Nephron progenitor cell (in vitro differentiated cells): ENCODE data around the gene PCDHB15.
"Not testable (repeated sequence)": the region's sequence is repeated elsewhere in the genome, so short reads cannot be mapped to it uniquely, and the experiment has no call there.

ENCODE experiments used
- DNase-seq: peaks from one replicate; pipeline ENCODE4 v3.0.0; 2021
- H3K27ac Mint-ChIP-seq: 2 replicates; pipeline ENCODE4 v1.8.0; 2021; ENCODE audit warnings: mild to moderate bottlenecking, moderate library complexity, mixed read lengths
- H3K27me3 Mint-ChIP-seq: 2 replicates; pipeline ENCODE4 v1.8.0; 2021; ENCODE audit warnings: mild to moderate bottlenecking, low read depth, mixed read lengths; ENCODE audit not compliant: poor library complexity
- H3K36me3 Mint-ChIP-seq: 2 replicates; pipeline ENCODE4 v1.8.0; 2021; ENCODE audit warnings: low read depth, mixed read lengths
- H3K4me1 Mint-ChIP-seq: 2 replicates; pipeline ENCODE4 v1.8.0; 2021; ENCODE audit warnings: mixed read lengths
- H3K4me3 Mint-ChIP-seq: 2 replicates; pipeline ENCODE4 v1.8.0; 2021; ENCODE audit warnings: mild to moderate bottlenecking, moderate library complexity, mixed read lengths
- H3K9me3 Mint-ChIP-seq: 2 replicates; pipeline ENCODE4 v1.8.0; 2021; ENCODE audit warnings: mild to moderate bottlenecking, moderate library complexity, mixed read lengths
- CTCF ChIP-seq: fragments of 200-600 bp; sonication (generic); IDR thresholded peaks from 2 replicates; pipeline ENCODE4 v1.5.0; 2021; ENCODE audit warnings: antibody characterized with exemption

Gene PCDHB15

GRCh38 chr5:141245250-141245717 is at the start of gene PCDHB15:
TSS of gene PCDHB15 (plus strand) at chr5:141245395. CDS start at chr5:141245579, 184 bp downstream.
- no peak within 1 kb of the TSS for H3K27ac Mint-ChIP-seq

GRCh38 chr5:141196363-141196762 is 48.8 kb upstream of the PCDHB15 start:
- H3K4me3 Mint-ChIP-seq, result no peak overlapping the region
- TF ChIP-seq CTCF, result no peak
- H3K4me1 Mint-ChIP-seq, result no peaks in the 10 kb centered on the region
- no peak for DNase-seq
- peaks cover 89% of the 10 kb centered on the region for H3K9me3 Mint-ChIP-seq
- peaks cover 2% of the 10 kb centered on the region for H3K27me3 Mint-ChIP-seq
- no peak overlapping the region for H3K27ac Mint-ChIP-seq
- peaks cover 71% of the 10 kb centered on the region for H3K36me3 Mint-ChIP-seq

More at GRCh38 chr5:141245250-141245717, at the start of gene PCDHB15:
- Mint-ChIP-seq H3K4me1 (no peaks in the 10 kb centered on the region), H3K27me3 (peaks cover 8% of the 10 kb centered on the region), H3K4me3 (peak within 1 kb of the TSS; percentile 82), H3K9me3 (peaks cover 93% of the 10 kb centered on the region), H3K36me3 (peaks cover 87% of the 10 kb centered on the region)
- DNase-seq, result peak; percentile 51
- TF ChIP-seq CTCF, result peak; percentile 23

GRCh38 chr5:141199359-141200235 is 45.6 kb upstream of the PCDHB15 start, which contains the start of gene PCDHB11:
TSS of gene PCDHB11 (plus strand) at chr5:141199627. CDS start at chr5:141199775, 148 bp downstream.
- Mint-ChIP-seq H3K27me3 (peaks cover 4% of the 10 kb centered on the region), H3K36me3 (peaks cover 69% of the 10 kb centered on the region), H3K4me3 (peak within 1 kb of the TSS; percentile 63), H3K9me3 (peaks cover 89% of the 10 kb centered on the region), H3K4me1 (no peaks in the 10 kb centered on the region), H3K27ac (peak within 1 kb of the TSS; percentile 20)
- DNase-seq, result peak; percentile 16
- TF ChIP-seq CTCF, result peak; percentile 11

- peaks cover 86% of the 10 kb centered on the region for H3K9me3 Mint-ChIP-seq
- H3K36me3 Mint-ChIP-seq, result peaks cover 73% of the 10 kb centered on the region
- not testable (repeated sequence) for H3K27ac Mint-ChIP-seq, H3K27me3 Mint-ChIP-seq, H3K4me3 Mint-ChIP-seq, H3K4me1 Mint-ChIP-seq, DNase-seq
Observed at GRCh38 chr5:141201126-141201525, 44.1 kb upstream of the PCDHB15 start.

- not testable (repeated sequence) for H3K4me3 Mint-ChIP-seq
- peaks cover 84% of the 10 kb centered on the region for H3K9me3 Mint-ChIP-seq
Observed at GRCh38 chr5:141201646-141202045, 43.5 kb upstream of the PCDHB15 start.

GRCh38 chr5:141208478-141208877 is 36.7 kb upstream of the PCDHB15 start, which contains the start of gene PCDHB12:
TSS of gene PCDHB12 (plus strand) at chr5:141208719. CDS start at chr5:141208908, 189 bp downstream.
- Mint-ChIP-seq H3K27ac (no peak within 1 kb of the TSS), H3K27me3 (peaks cover 6% of the 10 kb centered on the region), H3K4me1 (no peaks in the 10 kb centered on the region), H3K4me3 (peak within 1 kb of the TSS; percentile 69), H3K9me3 (peaks cover 78% of the 10 kb centered on the region), H3K36me3 (peaks cover 65% of the 10 kb centered on the region)
- DNase-seq, result no peak
- no peak for TF ChIP-seq CTCF

More at GRCh38 chr5:141201646-141202045, 43.5 kb upstream of the PCDHB15 start:
- H3K4me1 Mint-ChIP-seq, H3K27ac Mint-ChIP-seq, DNase-seq, H3K27me3 Mint-ChIP-seq: not testable (repeated sequence)
- H3K36me3 Mint-ChIP-seq, result peaks cover 68% of the 10 kb centered on the region

GRCh38 chr5:141210281-141210680 is 34.9 kb upstream of the PCDHB15 start:
- H3K4me3 Mint-ChIP-seq, H3K27ac Mint-ChIP-seq, H3K4me1 Mint-ChIP-seq, H3K27me3 Mint-ChIP-seq, DNase-seq: not testable (repeated sequence)
- peaks cover 80% of the 10 kb centered on the region for H3K9me3 Mint-ChIP-seq
- H3K36me3 Mint-ChIP-seq, result peaks cover 65% of the 10 kb centered on the region

GRCh38 chr5:141210849-141211248 is 34.3 kb upstream of the PCDHB15 start:
- not testable (repeated sequence) for H3K27ac Mint-ChIP-seq, H3K4me1 Mint-ChIP-seq, H3K27me3 Mint-ChIP-seq, DNase-seq, H3K4me3 Mint-ChIP-seq
- H3K9me3 Mint-ChIP-seq, result peaks cover 80% of the 10 kb centered on the region
- H3K36me3 Mint-ChIP-seq, result peaks cover 61% of the 10 kb centered on the region
